Adrenal gland (tissue), 12 donors: ENCODE data around the gene PAX5. TPM values are rescaled to one million over a fixed set of nuclear protein-coding genes. Genes with fewer than 3 reads are reported as not detected.

Experiments used
- DNase-seq, 7 donors: peaks; one replicate each; pipeline ENCODE4 v3.0.0-alpha.2; 2019 to 2020
- H3K27ac ChIP-seq, 5 donors: fragments of 200-600 bp; sonication (generic) in 4 of 5; 1 replicate in 3 of 5; 2 replicates in 2 of 5; pipeline versions ENCODE4 v1.5.1 to v1.8.0; 2016 to 2020; ENCODE audit warnings: mild to moderate bottlenecking in 1 of 5
- H3K27me3 ChIP-seq: fragments of 200-600 bp; 2 replicates; pipeline ENCODE4 v1.8.0; 2021
- H3K36me3 ChIP-seq, 2 donors: fragments of 200-600 bp; replicated peaks in 1 of 2; 1 replicate in 1 of 2; 2 replicates in 1 of 2; pipeline versions ENCODE4 v1.5.1 to v1.8.0; 2018 to 2022
- H3K4me1 ChIP-seq, 2 donors: fragments of 200-600 bp; replicated peaks in 1 of 2; 1 replicate in 1 of 2; 2 replicates in 1 of 2; pipeline versions ENCODE4 v1.5.1 to v1.8.0; 2018 to 2021
- H3K4me3 ChIP-seq, 4 donors: fragments of 200-600 bp; sonication (generic) in 3 of 4; one replicate each; pipeline ENCODE4 v1.5.1; 2016 to 2018
- H3K9me3 ChIP-seq, 3 donors: fragments of 200-600 bp; sonication (generic) in 1 of 3; replicated peaks in 1 of 3; 1 replicate in 2 of 3; 2 replicates in 1 of 3; pipeline versions ENCODE4 v1.5.1 to v1.8.0; 2016 to 2021
- POLR2A ChIP-seq, 2 donors: fragments of 450-650 bp; IDR thresholded peaks; one replicate each; pipeline ENCODE4 v1.6.1; 2017; ENCODE audit warnings: antibody characterized with exemption in 2 of 2, mild to moderate bottlenecking in 2 of 2, moderate library complexity in 1 of 2
- WGBS, 4 donors: extraction: QIAGEN DNeasy Blood & Tissue Kit in 2 of 4; methylation state at CpG; one replicate each; pipeline versions ENCODE4 v1.1.5 to v1.1.7; 2013 to 2017; 5-methylcytosine and 5-hydroxymethylcytosine counted together
- intact Hi-C, 2 donors: fragments of 100-400 bp; cut with DNase I; formaldehyde crosslinking; loops; one replicate each; pipeline versions ENCODE4 v1.14.1 to v1.15.0; 2022 to 2023
- polyA plus RNA-seq, 3 donors: library from polyadenylated mRNA; stranded (reverse); fragments of 200-250 nt in 2 of 3; fragments of 350-450 nt in 1 of 3; fragmentation: Illumina TruSeq in 1 of 3; extraction: RNeasy Lipid Tissue Mini Kit (QIAGEN cat#74804) in 1 of 3; gene quantifications; one replicate each; pipeline ENCODE4 v1.2.3, GENCODE V29; 2013 to 2014
- total RNA-seq, 9 donors: library from RNA; depleted of rRNA in 4 of 9; stranded (reverse); fragments of >200 nt in 4 of 9; fragments of 120-200 nt in 1 of 9; fragmentation: NEBNext Ultra II Directional in 1 of 9; extraction: Animal tissue kit (Norgen Biotek cat#: 25700) in 1 of 9; gene quantifications; one replicate each; pipeline versions ENCODE4 v1.1.0 to v1.2.4, GENCODE V29; 2013 to 2023
- TF ChIP-seq, protein P1 (sequence below), 6 experiments: fragments of 450-650 bp in 4 of 6; fragments of 200-600 bp in 2 of 6; sonication (generic) in 1 of 6; IDR thresholded peaks; 1 replicate in 5 of 6; 2 replicates in 1 of 6; pipeline versions ENCODE4 v1.5.1 to v1.8.0; 2016 to 2021; ENCODE audit warnings: antibody characterized with exemption in 6 of 6, mild to moderate bottlenecking in 2 of 6, moderate library complexity in 1 of 6
- donor health status: healthy with polysubstance abuse.
- donor health status: Bipolar disorder and iron deficiency.
- donor health status: DM: yes; HTN: yes; CAD: no.
- donor health status: DM: no; HTN: no; CAD: no.
- donor health status: DM: no; HTN: no; CAD: no.
- donor health status: DM: yes; HTN: yes; CAD: no.

PAX5 gene
- total and polyA plus RNA-seq, 12 donors = under 0.01 to 0.22 (median 0.09) TPM; not detected in 6

DNA sequence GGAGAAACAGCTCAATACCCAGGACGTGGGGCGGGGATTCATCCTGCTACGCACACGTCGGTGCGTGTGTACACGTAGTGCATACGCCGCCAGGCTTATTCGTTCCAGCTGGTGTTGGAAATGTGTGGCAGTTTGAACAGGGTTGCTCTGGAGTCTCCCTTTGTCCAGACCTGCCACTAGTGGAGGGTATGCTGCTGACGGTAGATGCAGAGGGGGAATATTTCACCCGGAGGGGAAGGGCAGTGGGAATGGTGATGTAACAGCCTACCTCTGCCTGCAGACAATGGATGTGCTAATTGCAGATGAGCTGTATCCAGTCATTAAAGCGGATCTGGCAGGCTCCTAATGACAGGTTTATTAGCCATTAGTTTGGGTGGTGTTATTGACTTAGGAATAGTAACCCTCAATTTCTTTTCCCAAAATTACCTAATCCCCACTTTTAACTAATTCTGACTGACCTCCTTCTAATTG is 142.7 kb downstream of the PAX5 start:
- Histone ChIP-seq H3K27me3 (no peaks in the 10 kb centered on the region), H3K9me3 (no peaks in the 10 kb centered on the region), H3K36me3 (no peaks in the 10 kb centered on the region), H3K27ac (no peak overlapping the region), H3K4me1 (no peaks in the 10 kb centered on the region), H3K4me3 (no peak overlapping the region)
- no peak for DNase-seq
- TF ChIP-seq, protein P1, sequence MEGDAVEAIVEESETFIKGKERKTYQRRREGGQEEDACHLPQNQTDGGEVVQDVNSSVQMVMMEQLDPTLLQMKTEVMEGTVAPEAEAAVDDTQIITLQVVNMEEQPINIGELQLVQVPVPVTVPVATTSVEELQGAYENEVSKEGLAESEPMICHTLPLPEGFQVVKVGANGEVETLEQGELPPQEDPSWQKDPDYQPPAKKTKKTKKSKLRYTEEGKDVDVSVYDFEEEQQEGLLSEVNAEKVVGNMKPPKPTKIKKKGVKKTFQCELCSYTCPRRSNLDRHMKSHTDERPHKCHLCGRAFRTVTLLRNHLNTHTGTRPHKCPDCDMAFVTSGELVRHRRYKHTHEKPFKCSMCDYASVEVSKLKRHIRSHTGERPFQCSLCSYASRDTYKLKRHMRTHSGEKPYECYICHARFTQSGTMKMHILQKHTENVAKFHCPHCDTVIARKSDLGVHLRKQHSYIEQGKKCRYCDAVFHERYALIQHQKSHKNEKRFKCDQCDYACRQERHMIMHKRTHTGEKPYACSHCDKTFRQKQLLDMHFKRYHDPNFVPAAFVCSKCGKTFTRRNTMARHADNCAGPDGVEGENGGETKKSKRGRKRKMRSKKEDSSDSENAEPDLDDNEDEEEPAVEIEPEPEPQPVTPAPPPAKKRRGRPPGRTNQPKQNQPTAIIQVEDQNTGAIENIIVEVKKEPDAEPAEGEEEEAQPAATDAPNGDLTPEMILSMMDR (IDR thresholded peaks at IDR 0.05) = no peak
- no peak for TF ChIP-seq POLR2A (IDR thresholded peaks at IDR 0.05)
- intact Hi-C loops = no loop called here
- 65 to 67% (median 66%) methylated on average over 11 to 13 of the region's 13 CpGs for WGBS, 4 donors

DNA sequence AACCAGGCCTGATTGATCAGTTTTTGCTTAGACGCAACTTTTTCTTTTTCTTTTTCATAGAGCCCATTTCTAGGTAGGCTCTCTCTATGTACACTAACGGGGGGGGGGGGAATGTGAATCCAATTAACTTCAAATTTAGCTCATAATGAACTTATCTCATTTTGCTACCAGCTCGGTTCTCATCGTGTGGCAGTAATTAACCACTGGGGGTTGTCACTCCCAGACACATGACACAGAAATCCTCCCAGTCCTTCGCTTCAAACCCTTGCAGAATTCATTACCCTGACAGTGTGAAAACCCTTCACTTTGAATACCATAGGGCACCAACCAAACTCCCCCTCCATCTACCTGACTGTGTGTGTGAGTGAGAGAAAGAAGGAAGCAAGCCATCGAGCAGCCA is 144.2 kb downstream of the PAX5 start:
- WGBS, 4 donors = 52 to 67% (median 61%) methylated on average over 6 of the region's 6 CpGs

DNA sequence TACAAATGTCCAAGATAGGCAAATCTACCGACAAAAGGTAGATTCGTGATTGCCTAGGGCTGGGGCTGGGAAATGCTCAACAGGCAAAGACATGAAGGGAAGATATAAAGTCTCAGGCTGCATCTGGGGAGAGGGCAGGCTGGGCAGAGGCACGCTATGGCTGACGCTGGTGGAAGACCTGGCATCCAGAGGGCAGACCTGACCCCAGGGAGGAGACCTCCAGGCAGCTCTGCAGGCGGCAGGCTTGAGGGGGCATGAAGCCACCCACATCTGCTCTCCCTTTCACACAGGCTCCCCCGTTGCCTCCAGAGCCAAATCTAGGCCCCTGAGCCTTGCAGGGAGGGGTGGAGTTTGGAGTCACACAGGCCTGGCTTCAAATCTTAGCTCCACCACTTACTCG is 145.5 kb downstream of the PAX5 start:
- TF ChIP-seq, protein P1 (IDR thresholded peaks at IDR 0.05) = no peak
- TF ChIP-seq POLR2A (IDR thresholded peaks at IDR 0.05) = no peak
- Histone ChIP-seq H3K4me1 (no peaks in the 10 kb centered on the region), H3K9me3 (no peaks in the 10 kb centered on the region), H3K36me3 (no peaks in the 10 kb centered on the region), H3K27ac (no peak overlapping the region), H3K4me3 (no peak overlapping the region), H3K27me3 (peaks cover 7% of the 10 kb centered on the region)
- WGBS, 4 donors = 66 to 87% (median 71%) methylated on average over 5 to 7 of the region's 7 CpGs
- DNase-seq = no peak
- intact Hi-C loops = no loop called here

More for the DNA sequence above, 144.2 kb downstream of the PAX5 start:
- H3K27me3 ChIP-seq = peaks cover 6% of the 10 kb centered on the region
- no peaks in the 10 kb centered on the region for H3K9me3 ChIP-seq
- intact Hi-C loops = no loop called here
- no peak overlapping the region for H3K4me3 ChIP-seq
- no peaks in the 10 kb centered on the region for H3K36me3 ChIP-seq
- no peak for TF ChIP-seq POLR2A (IDR thresholded peaks at IDR 0.05)
- TF ChIP-seq, protein P1 (IDR thresholded peaks at IDR 0.05) = no peak
- DNase-seq = no peak
- H3K27ac ChIP-seq = no peak overlapping the region
- no peaks in the 10 kb centered on the region for H3K4me1 ChIP-seq

DNA sequence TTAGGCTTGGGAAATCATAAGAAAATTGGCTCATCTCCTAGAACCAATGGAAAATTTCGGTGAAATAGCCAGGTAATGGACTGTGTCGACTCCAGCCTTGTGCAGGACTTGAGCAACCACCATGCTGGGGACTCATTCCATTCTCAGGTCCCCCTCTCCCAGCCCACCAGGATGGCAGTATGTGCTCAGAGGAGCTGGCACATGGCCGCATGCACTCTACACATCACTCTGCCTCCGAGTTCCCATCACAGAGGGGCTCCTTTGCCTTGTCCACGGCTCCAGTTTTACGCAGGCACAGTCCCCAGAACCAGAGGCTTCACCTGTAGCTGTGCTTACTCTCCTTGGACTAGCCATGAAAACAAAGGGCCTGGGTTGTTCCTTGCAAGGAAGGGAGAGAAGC is 149.3 kb downstream of the PAX5 start:
- TF ChIP-seq POLR2A (IDR thresholded peaks at IDR 0.05) = no peak
- TF ChIP-seq, protein P1 (IDR thresholded peaks at IDR 0.05) = no peak
- Histone ChIP-seq H3K4me3 (no peak overlapping the region), H3K27ac (no peak overlapping the region), H3K27me3 (peaks cover 7% of the 10 kb centered on the region), H3K9me3 (no peaks in the 10 kb centered on the region), H3K36me3 (no peaks in the 10 kb centered on the region), H3K4me1 (no peaks in the 10 kb centered on the region)
- no peak for DNase-seq
- intact Hi-C loops = no loop called here
- WGBS, 4 donors = 57 to 81% (median 76%) methylated on average over 6 of the region's 6 CpGs
